Left lung (tissue), 10 donors: ENCODE data around the gene MON1A. TPM values are rescaled to one million over a fixed set of nuclear protein-coding genes. Genes with fewer than 3 reads are reported as not detected.

Experiments
- ATAC-seq: fragments of 200-7000 bp; cut with Tn5 transposase; one replicate; pipeline ENCODE4 v1.9.1; 2020; ENCODE audit warnings: moderate library complexity
- DNase-seq, 4 donors: peaks; one replicate each; pipeline ENCODE4 v3.0.0-alpha.2; 2013 to 2020
- H3K27ac ChIP-seq, 2 donors: fragments of 200-600 bp; sonication (generic) in 1 of 2; one replicate each; pipeline versions ENCODE4 v1.5.0 to v1.8.0; 2020 to 2021
- H3K27me3 ChIP-seq, 2 donors: fragments of 200-600 bp; sonication (generic) in 1 of 2; one replicate each; pipeline versions ENCODE4 v1.5.0 to v1.8.0; 2020 to 2021
- H3K36me3 ChIP-seq, 2 donors: fragments of 200-600 bp; sonication (generic) in 1 of 2; one replicate each; pipeline versions ENCODE4 v1.5.0 to v1.8.0; 2020 to 2021
- H3K4me1 ChIP-seq, 2 donors: fragments of 200-600 bp; one replicate each; pipeline ENCODE4 v1.8.0; 2021
- H3K4me3 ChIP-seq, 2 donors: fragments of 200-600 bp; sonication (generic) in 1 of 2; one replicate each; pipeline versions ENCODE4 v1.5.0 to v1.8.0; 2020 to 2021; ENCODE audit warnings: mild to moderate bottlenecking in 1 of 2
- H3K9me3 ChIP-seq, 2 donors: fragments of 200-600 bp; sonication (generic) in 1 of 2; one replicate each; pipeline versions ENCODE4 v1.5.0 to v1.8.0; 2020 to 2021
- CTCF ChIP-seq, 2 donors: fragments of 200-600 bp; sonication (generic) in 1 of 2; IDR thresholded peaks; one replicate each; pipeline versions ENCODE4 v1.5.0 to v1.8.0; 2021; ENCODE audit warnings: antibody characterized with exemption in 2 of 2
- intact Hi-C, 2 donors: fragments of 100-400 bp; cut with DNase I; formaldehyde crosslinking; loops; one replicate each; pipeline versions ENCODE4 v1.11.2 to v1.14.2; 2022
- polyA plus RNA-seq, 6 donors: library from polyadenylated mRNA; unstranded; fragments of 120-200 nt; gene quantifications; one replicate each; pipeline ENCODE4 v1.2.1, GENCODE V29; 2013; ENCODE audit not compliant: insufficient read length in 6 of 6
- total RNA-seq, 2 donors: library from RNA; stranded (reverse); fragmentation: NEBNext Ultra II Directional; extraction: Animal tissue kit (Norgen Biotek cat#: 25700); gene quantifications; one replicate each; pipeline ENCODE4 v1.2.1, GENCODE V29; 2021
- donor health status: DM: no; HTN: yes; CAD: no.
- donor health status: DM: no; HTN: no; CAD: no.

The MON1A gene
- total and polyA plus RNA-seq, 8 donors = 8.5 to 15.6 (median 12.6) TPM

- DNase-seq (no peak), ATAC-seq (no peak)
- Histone ChIP-seq H3K4me1 (peaks cover 0 to 12% of the 10 kb centered on the region in 2 donors), H3K27ac (no peak overlapping the region), H3K9me3 (no peaks in the 10 kb centered on the region), H3K27me3 (peaks cover 27 to 71% of the 10 kb centered on the region in 2 donors), H3K4me3 (no peak overlapping the region), H3K36me3 (no peaks in the 10 kb centered on the region)
- intact Hi-C loops = no loop called here
- no peak for TF ChIP-seq CTCF (IDR thresholded peaks at IDR 0.05)
Measured at GRCh38 chr3:49865198-49865784, 64.3 kb downstream of the MON1A start.

GRCh38 chr3:49864505-49864904, 65.1 kb downstream of the MON1A start:
- intact Hi-C loops = no loop called here

GRCh38 chr3:49859576-49860305, 69.9 kb downstream of the MON1A start:
- H3K4me1 ChIP-seq = peaks cover 0 to 17% of the 10 kb centered on the region in 2 donors
- no peak overlapping the region for H3K4me3 ChIP-seq
- intact Hi-C loops = no loop called here
- no peaks in the 10 kb centered on the region for H3K36me3 ChIP-seq
- DNase-seq (no peak), ATAC-seq (no peak)
- peaks cover 0 to 18% of the 10 kb centered on the region in 2 donors for H3K27me3 ChIP-seq
- no peak for TF ChIP-seq CTCF (IDR thresholded peaks at IDR 0.05)
- H3K27ac ChIP-seq = no peak overlapping the region
- no peaks in the 10 kb centered on the region for H3K9me3 ChIP-seq

More at GRCh38 chr3:49864505-49864904, 65.1 kb downstream of the MON1A start:
- no peaks in the 10 kb centered on the region for H3K36me3 ChIP-seq
- peaks cover 19 to 63% of the 10 kb centered on the region in 2 donors for H3K27me3 ChIP-seq
- DNase-seq = no peak
- H3K9me3 ChIP-seq = no peaks in the 10 kb centered on the region
- H3K4me1 ChIP-seq = peaks cover 0 to 7% of the 10 kb centered on the region in 2 donors
- no peak overlapping the region for H3K4me3 ChIP-seq
- no peak for ATAC-seq
- no peak overlapping the region for H3K27ac ChIP-seq
- TF ChIP-seq CTCF (IDR thresholded peaks at IDR 0.05) = no peak

Other genes starting within 250 kb of the MON1A start
- gene MST1, start 240.3 kb downstream of the MON1A start, total RNA-seq = 10 to 100 TPM; 12.5 to 19.1 TPM
- gene MST1, start 240.3 kb downstream of the MON1A start, polyA plus RNA-seq = 10 to 100 TPM; 31.0 to 59.7 (median 39.8) TPM
- gene RNF123, start 240.3 kb downstream of the MON1A start, total RNA-seq = 10 to 100 TPM; 40.9 to 45.0 TPM
- 10 to 100 TPM; 21.8 to 33.1 (median 30.4) TPM for gene RNF123, start 240.3 kb downstream of the MON1A start, polyA plus RNA-seq
- under 1 TPM in 1 of 2 donors, not detected in 1; 0.47 TPM for gene AMIGO3, start 210.1 kb downstream of the MON1A start, total RNA-seq
- 1 to 10 TPM in 5 of 6 donors, under 1 TPM in 1; 0.54 to 2.4 (median 1.9) TPM for gene AMIGO3, start 210.1 kb downstream of the MON1A start, polyA plus RNA-seq
- 10 to 100 TPM; 41.0 to 69.5 TPM for gene GMPPB, start 205.9 kb downstream of the MON1A start, total RNA-seq
- 10 to 100 TPM; 11.0 to 19.8 (median 12.6) TPM for gene GMPPB, start 205.9 kb downstream of the MON1A start, polyA plus RNA-seq
- 10 to 100 TPM; 42.1 to 42.7 TPM for gene IP6K1, start 143.3 kb downstream of the MON1A start, total RNA-seq
- gene IP6K1, start 143.3 kb downstream of the MON1A start, polyA plus RNA-seq = 10 to 100 TPM; 31.8 to 51.2 (median 47.3) TPM
- gene CDHR4, start 129.9 kb downstream of the MON1A start, total RNA-seq = 1 to 10 TPM in 1 of 2 donors, under 1 TPM in 1; 0.20 to 6.1 TPM
- 1 to 10 TPM in 5 of 6 donors, under 1 TPM in 1; 0.56 to 6.5 (median 3.8) TPM for gene CDHR4, start 129.9 kb downstream of the MON1A start, polyA plus RNA-seq
- gene INKA1, start 126.5 kb downstream of the MON1A start, total RNA-seq = 1 to 10 TPM; 3.7 to 6.3 TPM
- gene INKA1, start 126.5 kb downstream of the MON1A start, polyA plus RNA-seq = 10 to 100 TPM; 10.4 to 18.9 (median 15.8) TPM
- gene UBA7, start 115.9 kb downstream of the MON1A start, total RNA-seq = 100 to 1,000 TPM in 1 of 2 donors, 10 to 100 TPM in 1; 97.4 to 121 TPM
- 10 to 100 TPM; 60.9 to 97.6 (median 75.9) TPM for gene UBA7, start 115.9 kb downstream of the MON1A start, polyA plus RNA-seq
- 1 to 10 TPM; 2.4 to 2.5 TPM for gene TRAIP, start 73.2 kb downstream of the MON1A start, total RNA-seq
- 10 to 100 TPM; 10.1 to 15.1 (median 12.9) TPM for gene TRAIP, start 73.2 kb downstream of the MON1A start, polyA plus RNA-seq
- not detected for gene CAMKV, start 59.9 kb downstream of the MON1A start, total RNA-seq
- gene CAMKV, start 59.9 kb downstream of the MON1A start, polyA plus RNA-seq = under 1 TPM in 3 of 6 donors, not detected in 3; 0.14 to 0.21 (median 0.14) TPM
- gene MST1R, start 25.9 kb downstream of the MON1A start, total RNA-seq = 10 to 100 TPM; 51.1 to 54.7 TPM
- 10 to 100 TPM in 1 of 6 donors, 1 to 10 TPM in 5; 6.0 to 10.0 (median 7.9) TPM for gene MST1R, start 25.9 kb downstream of the MON1A start, polyA plus RNA-seq
- 10 to 100 TPM; 59.6 to 86.3 TPM for gene RBM6, start 10.3 kb upstream of the MON1A start, total RNA-seq
- 100 to 1,000 TPM; 142 to 232 (median 186) TPM for gene RBM6, start 10.3 kb upstream of the MON1A start, polyA plus RNA-seq
- gene RBM5, start 159.1 kb upstream of the MON1A start, total RNA-seq = 100 to 1,000 TPM; 117 to 129 TPM
- gene RBM5, start 159.1 kb upstream of the MON1A start, polyA plus RNA-seq = 100 to 1,000 TPM; 367 to 525 (median 425) TPM
- gene SEMA3F, start 225.5 kb upstream of the MON1A start, total RNA-seq = 10 to 100 TPM; 26.0 to 56.2 TPM
- gene SEMA3F, start 225.5 kb upstream of the MON1A start, polyA plus RNA-seq = 10 to 100 TPM; 43.4 to 52.0 (median 46.7) TPM